Measurements from ENCODE around the gene SH3TC1.

Gene SH3TC1

GRCh38 chr4:8189551-8190466 lies 9.3 kb upstream of the SH3TC1 start:
- Histone ChIP-seq H3K27ac (no peak overlapping the region), H3K36me3 (replicated peaks) (no peaks in the 10 kb centered on the region), H3K4me3 (ENCODE audit: low read depth, low read length) (no peak overlapping the region), H3K27me3 (replicated peaks) (no peaks in the 10 kb centered on the region)
- TF ChIP-seq, protein P1, sequence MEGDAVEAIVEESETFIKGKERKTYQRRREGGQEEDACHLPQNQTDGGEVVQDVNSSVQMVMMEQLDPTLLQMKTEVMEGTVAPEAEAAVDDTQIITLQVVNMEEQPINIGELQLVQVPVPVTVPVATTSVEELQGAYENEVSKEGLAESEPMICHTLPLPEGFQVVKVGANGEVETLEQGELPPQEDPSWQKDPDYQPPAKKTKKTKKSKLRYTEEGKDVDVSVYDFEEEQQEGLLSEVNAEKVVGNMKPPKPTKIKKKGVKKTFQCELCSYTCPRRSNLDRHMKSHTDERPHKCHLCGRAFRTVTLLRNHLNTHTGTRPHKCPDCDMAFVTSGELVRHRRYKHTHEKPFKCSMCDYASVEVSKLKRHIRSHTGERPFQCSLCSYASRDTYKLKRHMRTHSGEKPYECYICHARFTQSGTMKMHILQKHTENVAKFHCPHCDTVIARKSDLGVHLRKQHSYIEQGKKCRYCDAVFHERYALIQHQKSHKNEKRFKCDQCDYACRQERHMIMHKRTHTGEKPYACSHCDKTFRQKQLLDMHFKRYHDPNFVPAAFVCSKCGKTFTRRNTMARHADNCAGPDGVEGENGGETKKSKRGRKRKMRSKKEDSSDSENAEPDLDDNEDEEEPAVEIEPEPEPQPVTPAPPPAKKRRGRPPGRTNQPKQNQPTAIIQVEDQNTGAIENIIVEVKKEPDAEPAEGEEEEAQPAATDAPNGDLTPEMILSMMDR (IDR thresholded peaks at IDR 0.05; ENCODE audit: low read depth, low read length, missing control alignments): no peak
- in situ Hi-C loops (cut with HindIII; ENCODE audit: low pct_ligation_motif_present, low sequenced_read_pairs): no loop called here
- no peak for DNase-seq

DNA sequence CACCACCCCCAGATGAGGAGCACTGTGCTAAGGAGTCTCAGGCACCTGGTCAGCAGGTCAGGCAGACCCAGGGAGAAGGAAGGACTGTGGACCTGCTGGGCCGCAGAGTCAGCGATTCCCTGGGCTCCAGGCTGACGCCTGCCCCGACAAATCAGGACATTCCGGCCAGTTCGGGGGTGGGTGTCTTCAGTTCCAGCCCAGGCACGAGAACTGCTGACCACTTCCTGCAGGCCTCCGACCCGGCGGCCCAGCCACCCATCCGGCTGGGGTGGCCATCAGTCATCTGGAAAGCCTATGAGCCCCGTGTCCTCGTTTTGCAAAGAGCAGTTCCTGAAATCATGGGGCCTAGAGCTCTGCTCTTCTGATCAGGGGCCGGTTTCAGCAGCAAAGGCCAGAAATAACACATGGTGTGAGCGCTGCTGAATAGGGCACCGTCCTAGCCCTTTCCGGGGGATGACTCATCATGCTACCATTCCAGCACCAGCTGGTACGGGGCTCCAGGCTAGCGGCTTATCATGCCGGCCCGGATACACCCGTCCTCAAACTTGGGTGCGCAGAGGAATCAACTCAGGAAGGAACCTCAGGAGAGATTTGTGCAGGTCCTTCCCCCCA lies 7.8 kb upstream of the SH3TC1 start:
- Histone ChIP-seq H3K27me3 (replicated peaks) (no peaks in the 10 kb centered on the region), H3K4me3 (ENCODE audit: low read depth, low read length) (no peak overlapping the region), H3K27ac (peak overlapping the region; percentile 46), H3K36me3 (replicated peaks) (no peaks in the 10 kb centered on the region)
- DNase-seq: peak; percentile 70
- in situ Hi-C loops (cut with HindIII; ENCODE audit: low pct_ligation_motif_present, low sequenced_read_pairs): no loop called here
- TF ChIP-seq, protein P1 (IDR thresholded peaks at IDR 0.05; ENCODE audit: low read depth, low read length, missing control alignments): no peak

DNA sequence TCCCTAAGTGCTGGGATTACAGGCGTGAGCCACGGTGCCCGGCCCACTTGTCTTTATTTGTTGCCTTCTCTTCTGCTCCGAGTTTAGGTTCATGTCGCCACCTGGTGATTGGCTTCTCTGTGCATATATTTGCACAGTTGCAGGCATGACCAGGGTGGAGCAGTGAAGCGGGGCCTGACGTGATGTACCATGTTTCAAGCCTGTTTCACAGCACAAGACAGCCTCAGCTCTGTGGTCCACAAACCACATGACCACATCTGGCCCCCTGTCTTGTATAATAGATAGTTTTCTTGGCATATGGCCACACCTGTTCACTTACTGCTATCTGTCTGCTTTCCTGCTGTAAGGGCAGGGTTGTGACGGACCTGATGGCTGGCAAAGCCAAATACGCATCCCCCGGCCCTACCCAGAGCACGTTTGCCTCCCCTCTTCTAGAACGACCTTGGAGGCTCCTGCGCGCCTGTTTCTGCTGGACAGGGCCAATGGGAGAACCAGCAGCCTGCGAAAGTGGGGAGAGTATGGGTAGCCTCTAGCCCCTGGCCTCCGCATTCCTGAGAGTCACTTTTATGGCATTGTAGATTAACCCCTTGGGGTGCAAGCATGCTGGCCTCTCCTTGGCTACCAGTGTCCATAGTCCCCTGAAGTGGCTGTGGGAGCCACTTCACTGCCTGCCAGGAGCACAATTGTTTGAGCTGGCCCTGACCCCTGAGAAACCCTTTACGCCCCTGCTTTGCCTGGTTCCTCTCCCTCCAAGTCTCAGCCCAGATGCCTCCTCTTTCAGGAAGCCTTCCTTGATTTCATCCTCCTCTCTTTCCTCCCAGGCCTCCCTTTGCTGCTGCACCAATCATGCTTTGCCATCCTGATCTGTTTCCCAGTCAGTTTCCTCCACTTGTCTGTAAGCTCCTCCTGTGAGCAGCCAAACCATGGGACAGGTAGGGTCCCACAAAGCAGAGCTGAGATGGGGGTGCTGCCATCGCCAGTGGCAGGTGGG lies 6.0 kb upstream of the SH3TC1 start:
- H3K27ac ChIP-seq: no peak overlapping the region
- no peak overlapping the region for H3K4me3 ChIP-seq (ENCODE audit: low read depth, low read length)
- no peaks in the 10 kb centered on the region for H3K27me3 ChIP-seq (replicated peaks)
- H3K36me3 ChIP-seq (replicated peaks): no peaks in the 10 kb centered on the region
- TF ChIP-seq, protein P1 (IDR thresholded peaks at IDR 0.05; ENCODE audit: low read depth, low read length, missing control alignments): peak; percentile 49
- peak; percentile 50 for DNase-seq
- in situ Hi-C loops (cut with HindIII; ENCODE audit: low pct_ligation_motif_present, low sequenced_read_pairs): no loop called here

DNA sequence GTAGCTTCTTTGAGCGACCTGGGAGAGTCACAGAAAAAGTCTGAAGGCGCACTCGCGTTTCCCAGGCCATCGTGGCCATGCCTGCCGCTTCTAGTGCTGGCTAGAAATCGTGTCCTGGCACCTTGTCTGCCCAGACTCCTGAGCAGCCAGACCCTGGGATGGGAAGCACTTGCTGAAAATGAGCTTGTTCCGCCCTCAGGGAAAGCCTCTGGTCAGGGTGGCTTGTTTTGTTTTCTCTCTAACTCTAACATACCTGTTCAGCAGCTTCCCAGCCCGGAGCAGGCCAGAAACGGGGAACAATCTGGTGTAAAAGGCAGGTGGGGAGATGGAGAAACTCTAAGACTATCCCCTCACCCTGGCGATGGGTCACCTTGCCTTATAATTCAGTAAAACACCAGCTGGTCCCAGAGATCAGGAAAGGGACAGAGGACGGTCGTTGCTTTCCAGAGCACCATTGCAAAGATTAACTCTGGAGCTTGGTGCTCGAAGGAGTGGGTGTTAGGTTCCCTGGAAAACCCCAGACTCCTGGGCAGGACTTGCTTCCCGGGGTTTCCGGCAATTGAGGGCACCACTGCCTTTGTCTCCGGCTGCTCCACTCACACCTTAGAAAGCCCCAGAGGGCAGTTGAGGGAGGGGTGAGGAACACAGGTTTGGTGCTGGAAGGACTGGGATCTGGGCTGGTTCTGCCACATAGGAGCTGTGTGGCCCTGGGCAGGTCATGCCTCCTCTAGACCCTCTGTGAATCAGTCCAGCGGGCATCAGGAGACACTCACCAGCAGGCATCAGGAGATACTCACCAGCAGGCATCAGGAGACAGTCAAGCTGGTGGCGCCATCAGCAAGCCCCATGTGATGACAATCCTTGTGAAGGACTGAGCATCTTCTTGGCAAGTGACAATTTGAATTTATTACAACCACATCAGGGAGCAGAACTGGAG lies 4.5 kb upstream of the SH3TC1 start:
- in situ Hi-C loops (cut with HindIII; ENCODE audit: low pct_ligation_motif_present, low sequenced_read_pairs): no loop called here
- no peaks in the 10 kb centered on the region for H3K36me3 ChIP-seq (replicated peaks)
- no peak for DNase-seq
- no peak overlapping the region for H3K4me3 ChIP-seq (ENCODE audit: low read depth, low read length)
- TF ChIP-seq, protein P1 (IDR thresholded peaks at IDR 0.05; ENCODE audit: low read depth, low read length, missing control alignments): no peak
- no peaks in the 10 kb centered on the region for H3K27me3 ChIP-seq (replicated peaks)
- no peak overlapping the region for H3K27ac ChIP-seq

DNA sequence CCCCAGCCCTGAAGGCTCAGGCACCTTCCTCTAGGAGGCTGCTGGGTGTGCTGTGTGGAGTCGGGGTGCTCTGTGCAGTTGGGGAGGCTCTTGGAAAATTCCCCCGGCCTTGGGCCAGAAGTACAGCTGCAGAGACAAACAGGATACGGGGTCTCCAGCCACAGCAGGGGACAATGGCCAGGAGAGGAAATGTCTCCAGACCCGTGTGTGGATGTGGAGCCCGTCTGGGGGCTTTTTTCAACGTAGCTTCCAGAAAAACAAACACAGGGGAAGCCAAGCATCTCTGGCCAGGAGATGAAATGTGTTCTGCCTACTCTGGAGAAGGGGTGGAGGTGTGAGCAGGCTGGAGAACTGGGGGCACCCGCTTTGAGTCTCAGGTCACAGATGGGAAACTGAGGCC lies 3.7 kb upstream of the SH3TC1 start:
- TF ChIP-seq, protein P1 (IDR thresholded peaks at IDR 0.05; ENCODE audit: low read depth, low read length, missing control alignments): no peak
- in situ Hi-C loops (cut with HindIII; ENCODE audit: low pct_ligation_motif_present, low sequenced_read_pairs): no loop called here
- no peak overlapping the region for H3K27ac ChIP-seq
- H3K27me3 ChIP-seq (replicated peaks): no peaks in the 10 kb centered on the region
- no peak for DNase-seq
- no peaks in the 10 kb centered on the region for H3K36me3 ChIP-seq (replicated peaks)
- no peak overlapping the region for H3K4me3 ChIP-seq (ENCODE audit: low read depth, low read length)

Measured in brain microvascular endothelial cell (primary cell).